Nephron progenitor cell (in vitro differentiated cells): ENCODE data around the gene CLEC2L.

Experiments
- DNase-seq: peaks from one replicate; pipeline ENCODE4 v3.0.0; 2021
- H3K27ac Mint-ChIP-seq: 2 replicates; pipeline ENCODE4 v1.8.0; 2021; ENCODE audit warnings: mild to moderate bottlenecking, moderate library complexity, mixed read lengths
- H3K27me3 Mint-ChIP-seq: 2 replicates; pipeline ENCODE4 v1.8.0; 2021; ENCODE audit warnings: mild to moderate bottlenecking, low read depth, mixed read lengths; ENCODE audit not compliant: poor library complexity
- H3K36me3 Mint-ChIP-seq: 2 replicates; pipeline ENCODE4 v1.8.0; 2021; ENCODE audit warnings: low read depth, mixed read lengths
- H3K4me1 Mint-ChIP-seq: 2 replicates; pipeline ENCODE4 v1.8.0; 2021; ENCODE audit warnings: mixed read lengths
- H3K4me3 Mint-ChIP-seq: 2 replicates; pipeline ENCODE4 v1.8.0; 2021; ENCODE audit warnings: mild to moderate bottlenecking, moderate library complexity, mixed read lengths
- H3K9me3 Mint-ChIP-seq: 2 replicates; pipeline ENCODE4 v1.8.0; 2021; ENCODE audit warnings: mild to moderate bottlenecking, moderate library complexity, mixed read lengths
- CTCF ChIP-seq: fragments of 200-600 bp; sonication (generic); IDR thresholded peaks from 2 replicates; pipeline ENCODE4 v1.5.0; 2021; ENCODE audit warnings: antibody characterized with exemption

CLEC2L gene

GRCh38 chr7:139585042-139585441, 61.6 kb downstream of the CLEC2L start:
- no peak for TF ChIP-seq CTCF
- Mint-ChIP-seq H3K4me3 (no peak overlapping the region), H3K9me3 (no peaks in the 10 kb centered on the region), H3K27ac (no peak overlapping the region), H3K36me3 (peaks cover 63% of the 10 kb centered on the region), H3K27me3 (peaks cover 5% of the 10 kb centered on the region), H3K4me1 (peaks cover 19% of the 10 kb centered on the region)
- DNase-seq: no peak

GRCh38 chr7:139586286-139586685, 62.8 kb downstream of the CLEC2L start:
- peaks cover 19% of the 10 kb centered on the region for H3K4me1 Mint-ChIP-seq
- no peak overlapping the region for H3K4me3 Mint-ChIP-seq
- H3K27me3 Mint-ChIP-seq: peaks cover 5% of the 10 kb centered on the region
- peaks cover 63% of the 10 kb centered on the region for H3K36me3 Mint-ChIP-seq
- no peaks in the 10 kb centered on the region for H3K9me3 Mint-ChIP-seq
- TF ChIP-seq CTCF: no peak
- H3K27ac Mint-ChIP-seq: no peak overlapping the region
- no peak for DNase-seq

GRCh38 chr7:139587535-139587934, 64.0 kb downstream of the CLEC2L start:
- no peak overlapping the region for H3K4me3 Mint-ChIP-seq
- H3K36me3 Mint-ChIP-seq: peaks cover 69% of the 10 kb centered on the region
- H3K4me1 Mint-ChIP-seq: peaks cover 19% of the 10 kb centered on the region
- no peak for DNase-seq
- H3K27ac Mint-ChIP-seq: peak overlapping the region; percentile 75
- H3K27me3 Mint-ChIP-seq: peaks cover 5% of the 10 kb centered on the region
- TF ChIP-seq CTCF: no peak
- H3K9me3 Mint-ChIP-seq: no peaks in the 10 kb centered on the region

GRCh38 chr7:139588632-139589031, 65.1 kb downstream of the CLEC2L start:
- no peak for TF ChIP-seq CTCF
- peak overlapping the region; percentile 41 for H3K4me3 Mint-ChIP-seq
- H3K27ac Mint-ChIP-seq: peak overlapping the region; percentile 94
- H3K36me3 Mint-ChIP-seq: peaks cover 74% of the 10 kb centered on the region
- H3K4me1 Mint-ChIP-seq: peaks cover 19% of the 10 kb centered on the region
- peaks cover 5% of the 10 kb centered on the region for H3K27me3 Mint-ChIP-seq
- no peaks in the 10 kb centered on the region for H3K9me3 Mint-ChIP-seq
- DNase-seq: peak; percentile 23

GRCh38 chr7:139589474-139589873, 66.0 kb downstream of the CLEC2L start:
- Mint-ChIP-seq H3K4me3 (no peak overlapping the region), H3K27me3 (no peaks in the 10 kb centered on the region), H3K9me3 (no peaks in the 10 kb centered on the region), H3K27ac (peak overlapping the region; percentile 18), H3K36me3 (peaks cover 77% of the 10 kb centered on the region), H3K4me1 (peaks cover 27% of the 10 kb centered on the region)
- no peak for DNase-seq
- TF ChIP-seq CTCF: no peak

GRCh38 chr7:139591550-139592195, 68.2 kb downstream of the CLEC2L start:
- H3K9me3 Mint-ChIP-seq: no peaks in the 10 kb centered on the region
- TF ChIP-seq CTCF: no peak
- H3K27me3 Mint-ChIP-seq: no peaks in the 10 kb centered on the region
- peaks cover 83% of the 10 kb centered on the region for H3K36me3 Mint-ChIP-seq
- DNase-seq: no peak
- no peak overlapping the region for H3K4me3 Mint-ChIP-seq
- H3K27ac Mint-ChIP-seq: no peak overlapping the region
- H3K4me1 Mint-ChIP-seq: peaks cover 30% of the 10 kb centered on the region
